Thoracic aorta (tissue), 2 donors: Measurements from ENCODE around the gene RIPK1. TPM values are rescaled to one million over a fixed set of nuclear protein-coding genes. Genes with fewer than 3 reads are reported as not detected.
"Not testable (repeated sequence)": the region's sequence is repeated elsewhere in the genome, so short reads cannot be mapped to it uniquely, and the experiment has no call there.

Experiments
- ATAC-seq: fragments of 150-250 bp; one replicate; pipeline ENCODE4 v1.8.0; 2017; ENCODE audit warnings: low read depth; ENCODE audit not compliant: insufficient number of reproducible peaks, low FRiP score
- DNase-seq: peaks from one replicate; pipeline ENCODE4 v3.0.0-alpha.2; 2020; ENCODE audit warnings: low spot score
- H3K27ac ChIP-seq, 2 donors: fragments of 200-600 bp; sonication (generic); 1 replicate in 1 of 2; 2 replicates in 1 of 2; pipeline ENCODE4 v1.5.1; 2016; ENCODE audit warnings: mild to moderate bottlenecking in 2 of 2, moderate library complexity in 2 of 2
- H3K27me3 ChIP-seq: fragments of 200-600 bp; sonication (generic); replicated peaks from 2 replicates; pipeline ENCODE4 v1.6.0; 2016; ENCODE audit warnings: mild to moderate bottlenecking; ENCODE audit not compliant: insufficient read depth
- H3K36me3 ChIP-seq: fragments of 200-600 bp; sonication (generic); one replicate; pipeline ENCODE4 v1.5.1; 2016
- H3K4me1 ChIP-seq, 2 donors: fragments of 200-600 bp; sonication (generic); 1 replicate in 1 of 2; 2 replicates in 1 of 2; pipeline versions ENCODE4 v1.5.1 to v1.6.0; 2016; ENCODE audit warnings: low read depth in 2 of 2, mild to moderate bottlenecking in 1 of 2; ENCODE audit not compliant: control insufficient read depth in 1 of 2
- H3K4me3 ChIP-seq: fragments of 200-600 bp; sonication (generic); 2 replicates; pipeline ENCODE4 v1.5.1; 2016; ENCODE audit warnings: mild to moderate bottlenecking
- H3K9me3 ChIP-seq: fragments of 200-600 bp; sonication (generic); 2 replicates; pipeline ENCODE4 v1.5.1; 2016
- total RNA-seq, 2 donors: library from RNA; depleted of rRNA; stranded (reverse); fragments of >200 nt; gene quantifications; one replicate each; pipeline versions ENCODE4 v1.1.0 to v1.2.3, GENCODE V29; 2016
- TF ChIP-seq, protein P1 (sequence below): fragments of 200-600 bp; sonication (generic); IDR thresholded peaks from one replicate; pipeline ENCODE4 v1.5.1; 2019; ENCODE audit warnings: antibody characterized with exemption

RIPK1 gene
- total RNA-seq, 2 donors from 2014 or later, result 17.2 to 44.5 TPM

DNA sequence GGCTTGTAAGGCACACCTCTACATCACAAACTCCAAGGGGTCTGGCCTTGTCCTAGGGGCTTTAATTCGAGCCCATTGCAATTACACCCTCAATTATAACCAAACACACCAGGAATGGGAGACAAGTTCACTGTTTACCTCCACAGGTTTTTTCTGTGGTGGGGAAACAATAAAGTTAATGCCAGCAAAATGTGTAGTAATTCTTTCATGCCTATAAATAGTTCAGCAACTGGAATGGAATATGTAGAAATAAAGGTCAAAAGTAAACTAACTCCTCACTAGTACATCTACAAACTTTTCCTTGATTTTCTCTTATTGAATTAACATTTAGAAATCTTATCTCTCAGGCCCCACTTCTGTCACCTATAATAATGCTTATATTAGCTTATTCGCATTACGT is 27.1 kb upstream of the RIPK1 start:
- no peaks in the 10 kb centered on the region for H3K27me3 ChIP-seq
- no peaks in the 10 kb centered on the region for H3K4me1 ChIP-seq
- no peak for DNase-seq
- H3K27ac ChIP-seq, result no peak overlapping the region
- no peak overlapping the region for H3K4me3 ChIP-seq
- TF ChIP-seq, protein P1, sequence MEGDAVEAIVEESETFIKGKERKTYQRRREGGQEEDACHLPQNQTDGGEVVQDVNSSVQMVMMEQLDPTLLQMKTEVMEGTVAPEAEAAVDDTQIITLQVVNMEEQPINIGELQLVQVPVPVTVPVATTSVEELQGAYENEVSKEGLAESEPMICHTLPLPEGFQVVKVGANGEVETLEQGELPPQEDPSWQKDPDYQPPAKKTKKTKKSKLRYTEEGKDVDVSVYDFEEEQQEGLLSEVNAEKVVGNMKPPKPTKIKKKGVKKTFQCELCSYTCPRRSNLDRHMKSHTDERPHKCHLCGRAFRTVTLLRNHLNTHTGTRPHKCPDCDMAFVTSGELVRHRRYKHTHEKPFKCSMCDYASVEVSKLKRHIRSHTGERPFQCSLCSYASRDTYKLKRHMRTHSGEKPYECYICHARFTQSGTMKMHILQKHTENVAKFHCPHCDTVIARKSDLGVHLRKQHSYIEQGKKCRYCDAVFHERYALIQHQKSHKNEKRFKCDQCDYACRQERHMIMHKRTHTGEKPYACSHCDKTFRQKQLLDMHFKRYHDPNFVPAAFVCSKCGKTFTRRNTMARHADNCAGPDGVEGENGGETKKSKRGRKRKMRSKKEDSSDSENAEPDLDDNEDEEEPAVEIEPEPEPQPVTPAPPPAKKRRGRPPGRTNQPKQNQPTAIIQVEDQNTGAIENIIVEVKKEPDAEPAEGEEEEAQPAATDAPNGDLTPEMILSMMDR, result no peak
- H3K9me3 ChIP-seq, result no peaks in the 10 kb centered on the region
- ATAC-seq, result no peak
- H3K36me3 ChIP-seq, result no peaks in the 10 kb centered on the region

DNA sequence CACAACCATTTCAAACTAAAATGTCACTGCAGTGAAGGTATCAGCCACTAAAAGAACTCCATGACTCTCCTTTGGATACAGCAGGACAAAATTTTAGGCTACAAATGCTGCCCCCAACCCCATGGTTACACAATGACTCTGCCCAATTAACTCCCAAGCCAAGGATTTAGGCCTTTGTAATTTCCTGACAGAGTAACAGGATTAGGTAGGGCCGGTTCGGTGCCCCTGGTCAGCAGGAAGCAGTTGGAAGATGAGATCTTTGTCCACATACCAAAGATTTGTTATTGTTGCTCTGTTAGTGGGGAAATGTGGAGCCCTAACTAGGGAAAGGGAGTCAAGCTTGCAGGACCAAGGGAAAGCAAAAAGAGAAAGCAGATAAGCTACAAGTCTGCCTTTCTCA is 26.7 kb upstream of the RIPK1 start:
- no peak for DNase-seq
- Histone ChIP-seq H3K36me3 (no peaks in the 10 kb centered on the region), H3K27me3 (no peaks in the 10 kb centered on the region), H3K9me3 (no peaks in the 10 kb centered on the region), H3K4me3 (no peak overlapping the region), H3K27ac (no peak overlapping the region), H3K4me1 (no peaks in the 10 kb centered on the region)
- no peak for ATAC-seq
- TF ChIP-seq, protein P1, result no peak

DNA sequence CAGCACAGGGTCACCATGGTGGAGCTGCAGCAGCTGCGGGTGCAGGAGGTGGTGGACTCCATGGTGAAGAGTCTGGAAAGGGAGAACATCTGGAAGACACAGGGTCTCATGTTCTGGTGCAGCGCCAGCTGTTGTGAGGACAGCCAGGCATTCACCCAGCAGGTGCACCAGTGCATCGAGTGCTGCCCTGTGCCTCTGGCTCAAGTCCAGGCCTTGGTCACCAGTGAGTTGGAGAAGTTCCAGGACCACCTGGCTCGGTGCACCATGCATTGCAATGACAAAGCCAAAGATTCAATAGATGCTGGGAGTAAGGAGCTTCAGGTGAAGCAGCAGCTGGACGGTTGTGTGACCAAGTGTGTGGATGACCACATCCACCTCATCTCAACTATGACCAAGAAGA is 22.9 kb upstream of the RIPK1 start:
- no peak for ATAC-seq
- H3K4me3 ChIP-seq, result no peak overlapping the region
- no peaks in the 10 kb centered on the region for H3K27me3 ChIP-seq
- TF ChIP-seq, protein P1, result no peak
- H3K27ac ChIP-seq, result no peak overlapping the region
- no peaks in the 10 kb centered on the region for H3K4me1 ChIP-seq
- no peaks in the 10 kb centered on the region for H3K36me3 ChIP-seq
- no peak for DNase-seq
- no peaks in the 10 kb centered on the region for H3K9me3 ChIP-seq

DNA sequence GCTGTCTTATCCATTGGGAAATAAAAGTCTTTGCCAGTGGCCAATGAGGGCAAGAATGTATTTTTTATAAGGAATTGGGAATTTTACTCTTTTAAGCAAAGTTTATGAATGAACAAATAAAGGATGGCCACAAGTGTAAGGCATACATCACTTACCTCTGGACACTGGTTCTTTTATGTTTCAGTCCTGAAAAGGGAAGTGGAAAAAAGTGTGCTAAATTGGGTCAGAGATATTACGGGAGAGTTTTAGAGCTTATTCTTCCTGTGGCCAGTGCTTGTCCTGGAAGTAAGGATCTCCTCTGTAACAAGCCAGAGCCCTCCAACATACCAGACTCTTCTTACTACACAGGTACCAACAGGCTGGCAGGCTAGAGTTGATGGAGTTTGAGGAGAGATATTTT is 22.5 kb upstream of the RIPK1 start:
- ATAC-seq (no peak), DNase-seq (no peak)
- TF ChIP-seq, protein P1, result no peak

DNA sequence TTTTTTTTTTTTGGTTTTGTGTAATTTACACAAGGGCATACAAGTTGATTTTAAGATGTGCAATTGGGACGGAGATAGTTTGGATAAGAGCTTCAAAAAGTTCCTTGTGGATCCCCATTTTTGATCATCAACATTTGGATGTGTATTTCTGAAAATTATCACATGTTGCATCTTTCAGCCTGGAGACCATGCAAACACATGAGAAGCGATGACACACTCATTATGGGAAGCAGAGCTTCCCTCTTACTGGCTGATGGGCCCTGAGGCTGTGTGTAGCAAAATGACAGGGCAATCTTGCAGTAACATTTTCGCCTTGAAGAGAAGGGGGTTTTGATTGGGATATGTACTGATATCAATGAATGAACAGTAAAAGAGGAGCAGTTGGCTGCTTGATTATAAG is 22.0 kb upstream of the RIPK1 start:
- Histone ChIP-seq H3K4me3 (no peak overlapping the region), H3K9me3 (no peaks in the 10 kb centered on the region), H3K27ac (no peak overlapping the region), H3K4me1 (no peaks in the 10 kb centered on the region), H3K36me3 (no peaks in the 10 kb centered on the region), H3K27me3 (no peaks in the 10 kb centered on the region)
- DNase-seq (no peak), ATAC-seq (no peak)
- TF ChIP-seq, protein P1, result no peak

More for the DNA sequence above, 22.5 kb upstream of the RIPK1 start:
- no peaks in the 10 kb centered on the region for H3K36me3 ChIP-seq
- H3K4me1 ChIP-seq, result no peaks in the 10 kb centered on the region
- H3K27ac ChIP-seq, result no peak overlapping the region
- no peaks in the 10 kb centered on the region for H3K9me3 ChIP-seq
- no peak overlapping the region for H3K4me3 ChIP-seq
- H3K27me3 ChIP-seq, result no peaks in the 10 kb centered on the region

DNA sequence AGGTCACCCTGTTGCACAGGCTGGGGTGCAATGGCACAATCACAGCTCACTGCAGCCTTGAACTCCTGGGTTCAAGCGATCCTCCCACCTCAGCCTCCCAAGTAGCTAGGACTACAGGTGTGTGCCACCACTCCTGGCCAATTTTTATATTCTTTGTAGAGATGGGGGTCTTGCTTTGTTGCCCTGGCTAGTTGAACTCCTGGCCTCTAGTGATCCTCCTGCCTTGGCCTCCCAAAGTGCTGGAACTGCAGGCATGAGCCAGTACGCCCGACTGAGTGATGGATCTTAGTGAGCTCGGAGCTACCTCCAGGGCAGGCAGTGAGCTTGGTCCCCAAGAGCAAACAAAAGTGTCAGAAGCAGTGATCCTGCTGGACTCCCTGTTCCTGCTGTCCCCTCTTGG is 20.3 kb upstream of the RIPK1 start:
- H3K27me3 ChIP-seq, H3K4me1 ChIP-seq, H3K9me3 ChIP-seq, H3K27ac ChIP-seq, ATAC-seq, DNase-seq, H3K36me3 ChIP-seq, H3K4me3 ChIP-seq: not testable (repeated sequence)
